ENCODE measurements around the gene GABRB2.

GRCh38 chr5:161333194-161333880 lies 213.2 kb downstream of the GABRB2 start:
- TF ChIP-seq EZH2 (IDR thresholded peaks at IDR 0.05; ENCODE audit: insufficient read depth, low read length) (no peak), CTCF (IDR thresholded peaks at IDR 0.05; ENCODE audit: insufficient read depth, low read depth, low read length) (no peak)

Data from astrocyte (in vitro differentiated cells and primary cell).